Fibroblast of mammary gland (primary cell): ENCODE measurements around the gene GATD1.

Source experiments
- DNase-seq: peaks from one replicate; pipeline ENCODE4 v3.0.0-alpha.2; 2010; ENCODE audit warnings: low read depth
- H3K4me3 ChIP-seq: 2 replicates; pipeline ENCODE4 v1.5.1; 2011; ENCODE audit warnings: low read depth, mild to moderate bottlenecking, low read length, moderate library complexity; ENCODE audit not compliant: control insufficient read depth
- TF ChIP-seq, protein P1 (sequence below): conservative IDR thresholded peaks from 2 replicates; pipeline ENCODE4 v1.5.1; 2011; ENCODE audit warnings: low read depth, low read length, inconsistent platforms; ENCODE audit not compliant: control insufficient read depth, insufficient read depth

Gene GATD1

DNA sequence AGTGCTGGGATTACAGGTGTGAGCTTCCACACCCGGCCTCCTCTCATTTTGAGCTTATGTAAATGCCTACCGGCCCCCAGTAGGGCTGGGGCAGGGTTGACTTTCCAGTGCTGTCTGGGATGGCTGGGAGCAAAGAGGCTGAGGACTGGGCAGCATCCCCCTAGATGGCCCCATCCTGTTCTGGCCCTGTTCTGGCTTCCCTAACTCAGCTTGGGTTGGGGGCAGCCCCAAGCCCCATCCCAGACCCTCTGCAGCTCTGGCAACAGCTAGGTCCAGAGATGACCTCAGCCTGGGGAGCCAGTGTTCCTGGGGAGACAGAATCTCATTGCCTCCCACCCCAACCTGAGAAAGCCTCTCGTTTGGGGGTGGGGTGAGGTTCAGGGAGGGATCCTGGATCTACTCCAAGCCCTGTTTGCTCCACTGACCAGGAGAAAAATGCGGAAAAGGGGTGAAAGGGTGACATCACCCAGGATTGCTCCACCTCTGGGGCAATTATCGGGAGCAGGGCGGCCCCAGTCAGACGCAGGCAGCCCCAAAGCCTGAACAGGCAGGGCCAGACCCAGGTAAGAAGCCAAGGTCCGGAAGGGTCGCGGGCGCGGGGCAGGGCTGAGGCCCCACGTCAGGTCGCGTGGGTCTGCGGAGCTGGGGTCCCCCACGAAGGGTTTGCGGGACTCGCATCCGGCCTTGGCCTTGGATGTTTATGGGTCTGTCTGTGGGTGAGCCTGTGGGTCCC, 41.3 kb upstream of the GATD1 start, which contains the start of gene PNPLA2:
Gene PNPLA2, plus strand, starts transcription at position 519 of the 733 bp plus-strand sequence. CDS start 805 bp downstream, outside the sequence.
- peak; percentile 69 for DNase-seq
- TF ChIP-seq, protein P1, sequence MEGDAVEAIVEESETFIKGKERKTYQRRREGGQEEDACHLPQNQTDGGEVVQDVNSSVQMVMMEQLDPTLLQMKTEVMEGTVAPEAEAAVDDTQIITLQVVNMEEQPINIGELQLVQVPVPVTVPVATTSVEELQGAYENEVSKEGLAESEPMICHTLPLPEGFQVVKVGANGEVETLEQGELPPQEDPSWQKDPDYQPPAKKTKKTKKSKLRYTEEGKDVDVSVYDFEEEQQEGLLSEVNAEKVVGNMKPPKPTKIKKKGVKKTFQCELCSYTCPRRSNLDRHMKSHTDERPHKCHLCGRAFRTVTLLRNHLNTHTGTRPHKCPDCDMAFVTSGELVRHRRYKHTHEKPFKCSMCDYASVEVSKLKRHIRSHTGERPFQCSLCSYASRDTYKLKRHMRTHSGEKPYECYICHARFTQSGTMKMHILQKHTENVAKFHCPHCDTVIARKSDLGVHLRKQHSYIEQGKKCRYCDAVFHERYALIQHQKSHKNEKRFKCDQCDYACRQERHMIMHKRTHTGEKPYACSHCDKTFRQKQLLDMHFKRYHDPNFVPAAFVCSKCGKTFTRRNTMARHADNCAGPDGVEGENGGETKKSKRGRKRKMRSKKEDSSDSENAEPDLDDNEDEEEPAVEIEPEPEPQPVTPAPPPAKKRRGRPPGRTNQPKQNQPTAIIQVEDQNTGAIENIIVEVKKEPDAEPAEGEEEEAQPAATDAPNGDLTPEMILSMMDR = no peak

DNA sequence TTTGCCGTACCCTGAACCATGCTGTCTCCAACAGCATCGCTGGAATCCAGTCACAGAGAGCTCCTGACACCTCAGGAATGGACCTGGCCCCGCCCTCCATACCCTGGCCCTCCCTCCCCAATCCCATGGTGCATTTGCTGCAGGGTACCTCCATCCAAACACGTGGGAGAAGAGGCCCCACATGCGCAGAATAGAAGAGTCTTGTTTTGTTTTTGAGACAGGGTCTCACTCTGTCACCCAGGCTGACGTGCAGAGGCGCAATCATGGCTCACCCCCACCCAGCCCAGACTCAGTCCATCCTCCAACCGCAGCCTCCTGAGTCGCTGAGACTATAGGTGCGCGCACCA, 39.1 kb upstream of the GATD1 start:
- H3K4me3 ChIP-seq = no peak overlapping the region
- TF ChIP-seq, protein P1 = no peak
- DNase-seq = no peak

More for the DNA sequence above, 41.3 kb upstream of the GATD1 start, which contains the start of gene PNPLA2:
- H3K4me3 ChIP-seq = peak within 1 kb of the TSS; percentile 65

DNA sequence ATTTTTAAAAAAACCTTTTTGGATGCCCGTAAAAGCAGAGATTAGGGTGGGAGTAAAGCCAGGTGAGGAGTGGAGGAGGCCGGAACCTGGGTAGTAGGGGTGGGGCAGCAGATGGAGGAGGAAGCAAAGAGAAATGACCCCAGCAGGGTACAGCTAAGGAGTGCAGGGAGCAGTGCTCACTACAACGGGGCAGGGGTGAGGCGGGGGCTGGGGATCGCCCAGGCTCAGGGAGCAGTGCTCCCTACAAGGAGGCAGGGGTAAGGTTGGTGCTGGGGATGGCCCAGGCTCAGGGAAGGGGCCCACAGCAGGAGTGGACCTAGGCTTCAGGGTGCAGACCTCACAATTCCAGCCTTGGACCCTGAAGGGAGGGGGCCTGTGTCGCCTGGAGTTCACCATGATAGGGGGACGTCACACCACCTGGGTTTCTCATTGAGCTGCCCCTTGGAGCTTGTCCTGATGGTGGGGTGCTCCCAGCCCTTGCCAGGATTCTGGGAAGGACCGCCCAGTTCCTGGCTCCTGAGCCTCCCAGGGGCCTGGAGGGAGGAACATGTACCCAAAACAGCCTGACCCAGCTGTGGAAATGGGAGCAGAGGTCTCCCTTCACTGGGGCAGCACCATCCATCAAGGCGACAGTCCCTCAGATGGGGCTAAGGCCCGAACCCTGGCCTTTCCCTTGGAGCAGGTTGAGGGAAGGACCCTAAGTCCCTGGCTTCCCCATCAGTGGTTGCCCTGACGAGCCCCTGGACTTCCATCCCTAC, 38.6 kb upstream of the GATD1 start:
- no peak for DNase-seq
- no peak overlapping the region for H3K4me3 ChIP-seq
- TF ChIP-seq, protein P1 = no peak

DNA sequence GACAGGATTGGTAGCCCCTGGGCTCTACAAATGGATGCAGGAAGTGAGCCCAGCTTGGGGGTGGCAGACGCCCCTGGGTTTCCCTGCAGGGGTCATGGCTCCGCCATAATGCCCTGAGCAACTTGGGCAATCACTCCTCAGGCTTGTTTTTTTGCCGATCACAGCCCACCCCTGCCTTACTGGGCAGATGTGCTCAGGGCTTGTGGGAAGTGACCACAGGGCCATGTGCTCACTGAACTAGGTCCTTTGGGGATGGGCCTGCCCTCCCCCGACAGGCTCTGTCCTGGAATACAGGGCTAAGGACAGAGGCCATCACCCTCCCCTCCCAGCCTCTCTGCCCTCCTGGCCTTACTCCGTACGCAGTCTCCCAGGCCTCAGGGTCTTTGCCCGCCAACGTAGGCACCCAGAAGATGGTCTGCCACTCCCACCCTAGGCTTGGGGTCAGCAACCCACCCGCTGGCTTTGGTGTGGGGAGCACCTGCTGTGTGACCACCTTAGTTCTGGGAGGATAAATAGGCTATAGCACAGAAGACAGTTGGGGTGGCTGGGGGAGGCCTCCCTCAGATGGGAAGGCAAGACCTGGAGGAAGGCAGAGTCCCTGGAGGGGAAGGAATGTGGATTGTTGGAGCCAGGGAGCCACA, 36.3 kb upstream of the GATD1 start:
- TF ChIP-seq, protein P1 = no peak
- DNase-seq = peak; percentile 31
- H3K4me3 ChIP-seq = no peak overlapping the region

DNA sequence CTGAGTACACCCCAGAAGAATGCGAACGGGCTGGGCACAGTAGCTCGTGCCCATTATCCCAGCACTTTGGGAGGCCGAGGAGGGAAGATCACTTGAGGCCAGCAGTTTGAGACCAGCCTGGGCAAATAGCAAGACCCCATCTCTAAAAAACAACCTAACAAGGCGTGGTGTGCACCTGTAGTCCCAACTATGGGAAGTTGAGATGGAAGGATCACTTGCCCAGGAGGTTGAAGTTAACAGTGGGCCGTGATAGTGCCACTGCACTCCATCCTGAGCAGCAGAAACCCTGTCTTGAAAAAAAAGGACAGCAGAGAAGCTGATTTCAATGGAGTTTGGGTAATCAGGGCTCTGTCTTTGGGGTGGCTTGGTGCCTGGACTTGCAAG, 35.8 kb upstream of the GATD1 start:
- TF ChIP-seq, protein P1 = no peak

DNA sequence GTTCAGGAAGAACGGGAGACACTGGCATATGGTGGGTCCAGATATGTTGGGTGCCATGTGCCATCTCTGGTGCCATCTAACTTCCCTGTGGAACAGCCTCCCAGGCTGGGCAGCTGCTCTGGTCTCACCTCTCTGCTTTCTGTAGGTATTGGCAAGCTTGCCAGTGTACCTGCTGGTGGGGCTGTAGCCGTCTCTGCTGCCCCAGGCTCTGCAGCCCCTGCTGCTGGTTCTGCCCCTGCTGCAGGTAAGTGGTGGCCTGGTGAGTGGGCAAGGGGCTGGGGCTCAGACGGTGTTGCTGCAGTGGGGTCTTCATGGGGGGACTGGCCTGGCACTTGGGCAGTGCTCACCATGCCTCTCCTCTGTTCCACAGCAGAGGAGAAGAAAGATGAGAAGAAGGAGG, 35.1 kb upstream of the GATD1 start:
- DNase-seq = no peak
- H3K4me3 ChIP-seq = no peak overlapping the region
- TF ChIP-seq, protein P1 = no peak

More for the DNA sequence above, 35.8 kb upstream of the GATD1 start:
- no peak overlapping the region for H3K4me3 ChIP-seq
- no peak for DNase-seq
